Measurements from ENCODE around the gene GPX3.

The GPX3 gene

DNA sequence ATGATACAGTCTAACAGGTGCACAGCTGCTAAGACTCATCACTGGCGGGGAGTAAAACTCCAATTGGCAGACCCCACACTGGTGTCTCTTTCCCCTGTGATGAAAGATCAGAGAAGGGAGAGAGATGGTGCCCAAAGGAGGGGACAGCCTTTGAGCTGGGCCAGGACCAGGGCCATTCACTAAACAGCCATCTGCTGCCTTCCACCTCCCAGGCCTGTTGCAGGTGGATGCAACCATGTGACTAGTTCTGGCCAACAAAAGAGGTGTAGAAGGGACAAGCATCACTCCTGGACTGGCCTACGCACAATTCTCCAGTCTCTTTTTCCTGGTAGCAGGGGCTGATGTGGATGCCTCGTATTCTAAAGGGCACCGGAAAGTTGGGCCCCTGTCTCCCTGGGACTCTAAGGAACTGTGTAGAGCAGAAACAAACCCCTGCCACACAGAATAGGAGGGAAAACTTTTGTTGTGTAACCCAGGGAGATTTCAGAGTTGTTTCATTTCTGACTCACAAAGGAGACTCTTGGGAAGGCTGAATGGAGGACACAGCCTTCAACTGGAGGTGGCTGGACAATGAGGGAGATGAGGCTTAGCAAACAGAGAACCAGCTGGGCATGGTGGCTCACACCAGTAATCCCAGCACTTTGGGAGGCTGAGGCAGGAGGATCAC, 33.5 kb downstream of the GPX3 start:
- H3K9ac ChIP-seq (ENCODE audit: low read length), result no peak overlapping the region
- H3K4me1 ChIP-seq (ENCODE audit: low read length), result peaks cover 19% of the 10 kb centered on the region
- H3K9me3 ChIP-seq (ENCODE audit: insufficient read depth, low read length), result no peaks in the 10 kb centered on the region
- no peak overlapping the region for H3K4me2 ChIP-seq (ENCODE audit: low read length)
- H4K20me1 ChIP-seq (ENCODE audit: insufficient read depth, low read length), result peaks cover 46% of the 10 kb centered on the region
- TF ChIP-seq EZH2phosphoT487 (IDR thresholded peaks at IDR 0.05; ENCODE audit: low read depth) (no peak), CTCF (IDR thresholded peaks at IDR 0.05; ENCODE audit: low read depth, low read length) (no peak)
- no peaks in the 10 kb centered on the region for H3K27me3 ChIP-seq (ENCODE audit: low read depth, low read length)
- H3K36me3 ChIP-seq (replicated peaks; ENCODE audit: low read depth, low read length), result peaks cover 69% of the 10 kb centered on the region
- H3K27ac ChIP-seq (ENCODE audit: low read length), result no peak overlapping the region
- peaks cover 42% of the 10 kb centered on the region for H3K79me2 ChIP-seq (ENCODE audit: low read length)
- no peak overlapping the region for H2AFZ ChIP-seq (ENCODE audit: low read depth, low read length)
- no peak overlapping the region for H3K4me3 ChIP-seq (ENCODE audit: low read length)

- Histone ChIP-seq H3K4me3 (ENCODE audit: low read length) (no peak overlapping the region), H3K4me2 (ENCODE audit: low read length) (no peak overlapping the region), H2AFZ (ENCODE audit: low read depth, low read length) (no peak overlapping the region), H4K20me1 (ENCODE audit: insufficient read depth, low read length) (peaks cover 45% of the 10 kb centered on the region), H3K27me3 (ENCODE audit: low read depth, low read length) (no peaks in the 10 kb centered on the region), H3K9ac (ENCODE audit: low read length) (no peak overlapping the region), H3K27ac (ENCODE audit: low read length) (no peak overlapping the region), H3K79me2 (ENCODE audit: low read length) (peaks cover 47% of the 10 kb centered on the region), H3K4me1 (ENCODE audit: low read length) (peaks cover 26% of the 10 kb centered on the region), H3K36me3 (replicated peaks; ENCODE audit: low read depth, low read length) (peaks cover 69% of the 10 kb centered on the region), H3K9me3 (ENCODE audit: insufficient read depth, low read length) (no peaks in the 10 kb centered on the region)
- TF ChIP-seq EZH2phosphoT487 (IDR thresholded peaks at IDR 0.05; ENCODE audit: low read depth) (no peak), CTCF (IDR thresholded peaks at IDR 0.05; ENCODE audit: low read depth, low read length) (no peak)
Observed at GRCh38 chr5:151054709-151055108, 34.3 kb downstream of the GPX3 start.

- Histone ChIP-seq H3K27me3 (ENCODE audit: low read depth, low read length) (no peaks in the 10 kb centered on the region), H4K20me1 (ENCODE audit: insufficient read depth, low read length) (peaks cover 45% of the 10 kb centered on the region), H3K9ac (ENCODE audit: low read length) (no peak overlapping the region), H3K4me3 (ENCODE audit: low read length) (no peak overlapping the region), H3K79me2 (ENCODE audit: low read length) (peaks cover 47% of the 10 kb centered on the region), H2AFZ (ENCODE audit: low read depth, low read length) (no peak overlapping the region), H3K4me2 (ENCODE audit: low read length) (no peak overlapping the region), H3K4me1 (ENCODE audit: low read length) (peaks cover 31% of the 10 kb centered on the region), H3K27ac (ENCODE audit: low read length) (no peak overlapping the region), H3K9me3 (ENCODE audit: insufficient read depth, low read length) (no peaks in the 10 kb centered on the region), H3K36me3 (replicated peaks; ENCODE audit: low read depth, low read length) (peaks cover 66% of the 10 kb centered on the region)
- TF ChIP-seq EZH2phosphoT487 (IDR thresholded peaks at IDR 0.05; ENCODE audit: low read depth) (no peak), CTCF (IDR thresholded peaks at IDR 0.05; ENCODE audit: low read depth, low read length) (no peak)
Observed at GRCh38 chr5:151055336-151055735, 34.9 kb downstream of the GPX3 start.

DNA sequence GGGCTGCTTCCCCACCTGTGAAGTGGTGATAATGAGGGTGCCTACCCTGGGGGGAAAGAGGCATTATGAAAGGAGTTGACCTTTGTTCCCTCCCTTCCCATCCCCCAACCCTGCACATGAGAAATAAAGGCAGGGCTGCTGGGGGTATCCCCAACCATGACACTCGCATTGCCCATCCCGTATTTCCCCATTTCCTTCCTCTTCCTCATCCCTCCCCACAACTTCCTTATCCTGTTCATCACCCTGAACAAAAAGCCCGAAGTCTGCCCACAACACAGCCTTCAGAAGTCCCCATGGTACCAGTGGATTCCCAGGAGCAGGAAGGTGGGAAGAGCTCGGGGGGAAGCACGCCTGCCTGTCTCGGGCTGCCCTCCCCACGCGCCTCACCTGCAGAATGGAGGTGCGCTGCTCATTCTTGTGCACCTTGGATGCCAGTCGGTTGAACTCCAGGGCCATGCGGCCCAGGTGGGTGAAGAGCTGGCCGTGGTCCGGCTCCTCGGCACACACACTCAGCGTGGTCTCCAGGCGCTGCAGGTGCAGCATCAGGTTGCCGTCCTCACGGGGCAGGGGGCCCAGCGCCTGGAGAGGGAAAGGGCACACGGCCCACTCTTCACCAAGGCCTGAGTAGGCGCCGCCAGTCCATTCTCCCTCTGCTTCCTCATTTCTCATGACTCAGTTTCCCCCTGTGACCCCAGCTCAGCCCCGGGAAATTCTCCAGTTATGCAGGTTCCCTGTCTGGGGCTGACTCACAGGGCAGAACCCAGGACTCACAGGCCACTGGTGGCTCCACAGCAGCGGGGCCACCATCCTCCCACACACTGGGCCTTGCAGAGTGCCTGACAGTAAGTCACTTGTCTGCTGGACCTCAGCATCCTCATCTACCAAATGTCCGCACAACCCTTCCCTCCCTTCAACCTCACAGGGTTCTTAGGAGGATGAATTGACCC, 36.3 kb downstream of the GPX3 start:
- Histone ChIP-seq H3K4me3 (ENCODE audit: low read length) (no peak overlapping the region), H3K4me1 (ENCODE audit: low read length) (peaks cover 44% of the 10 kb centered on the region), H3K9ac (ENCODE audit: low read length) (no peak overlapping the region), H3K27ac (ENCODE audit: low read length) (no peak overlapping the region), H3K27me3 (ENCODE audit: low read depth, low read length) (no peaks in the 10 kb centered on the region), H2AFZ (ENCODE audit: low read depth, low read length) (no peak overlapping the region), H3K36me3 (replicated peaks; ENCODE audit: low read depth, low read length) (peaks cover 70% of the 10 kb centered on the region), H3K79me2 (ENCODE audit: low read length) (peaks cover 55% of the 10 kb centered on the region), H3K4me2 (ENCODE audit: low read length) (no peak overlapping the region), H4K20me1 (ENCODE audit: insufficient read depth, low read length) (peaks cover 40% of the 10 kb centered on the region), H3K9me3 (ENCODE audit: insufficient read depth, low read length) (no peaks in the 10 kb centered on the region)
- TF ChIP-seq CTCF (IDR thresholded peaks at IDR 0.05; ENCODE audit: low read depth, low read length), result no peak
- TF ChIP-seq EZH2phosphoT487 (IDR thresholded peaks at IDR 0.05; ENCODE audit: low read depth), result no peak

Data from OCI-LY3 (cell line).